Stimulated activated CD4-positive, alpha-beta T cell treated with anti-CD3 and anti-CD28 coated beads, Interleukin-15, amount 100 ng/mL, for 24 hours (primary cell): ENCODE measurements around the gene BRD1.
"Not testable (repeated sequence)": the region's sequence is repeated elsewhere in the genome, so short reads cannot be mapped to it uniquely, and the experiment has no call there.

Source experiments
- DNase-seq: peaks from one replicate; pipeline ENCODE4 v3.0.0-alpha.2; 2020

Gene BRD1

GRCh38 chr22:49825944-49826602, 1.6 kb downstream of the BRD1 start:
- peak; percentile 76 for DNase-seq

GRCh38 chr22:49825436-49825835, 2.2 kb downstream of the BRD1 start:
- DNase-seq = no peak

GRCh38 chr22:49824936-49825335, 2.7 kb downstream of the BRD1 start:
- DNase-seq = no peak

- DNase-seq = no peak
Observed at GRCh38 chr22:49824185-49824925, 3.3 kb downstream of the BRD1 start.

- no peak for DNase-seq
Observed at GRCh38 chr22:49823289-49824045, 4.2 kb downstream of the BRD1 start.

- not testable (repeated sequence) for DNase-seq
Observed at GRCh38 chr22:49821741-49822140, 5.9 kb downstream of the BRD1 start.

GRCh38 chr22:49820984-49821383, 6.7 kb downstream of the BRD1 start:
- DNase-seq = no peak

GRCh38 chr22:49817359-49817758, 10.3 kb downstream of the BRD1 start:
- DNase-seq = no peak

- peak; percentile 32 for DNase-seq
Observed at GRCh38 chr22:49815641-49816091, 12.0 kb downstream of the BRD1 start.

GRCh38 chr22:49814856-49815255, 12.8 kb downstream of the BRD1 start:
- no peak for DNase-seq

- DNase-seq = no peak
Observed at GRCh38 chr22:49814164-49814686, 13.4 kb downstream of the BRD1 start.

GRCh38 chr22:49812838-49813237, 14.8 kb downstream of the BRD1 start:
- no peak for DNase-seq

- no peak for DNase-seq
Observed at GRCh38 chr22:49811020-49811791, 16.5 kb downstream of the BRD1 start.

- no peak for DNase-seq
Observed at GRCh38 chr22:49810363-49811019, 17.2 kb downstream of the BRD1 start.

- DNase-seq = peak; percentile 45
Observed at GRCh38 chr22:49807780-49808708, 19.6 kb downstream of the BRD1 start.

GRCh38 chr22:49807129-49807528, 20.5 kb downstream of the BRD1 start:
- DNase-seq = no peak

- no peak for DNase-seq
Observed at GRCh38 chr22:49803737-49804375, 23.8 kb downstream of the BRD1 start.

- DNase-seq = no peak
Observed at GRCh38 chr22:49803134-49803533, 24.5 kb downstream of the BRD1 start.

GRCh38 chr22:49801391-49802060, 26.1 kb downstream of the BRD1 start:
- no peak for DNase-seq
